ENCODE measurements around the gene LGI4.

- no peak for TF ChIP-seq ZNF70 (CRISPR knock-in tag; IDR thresholded peaks at IDR 0.05)
- no peak for TF ChIP-seq POU6F1 (CRISPR knock-in tag; IDR thresholded peaks at IDR 0.05; ENCODE audit: borderline replicate concordance, low read depth)
- no peak for TF ChIP-seq BACH2 (CRISPR knock-in tag; IDR thresholded peaks at IDR 0.05; ENCODE audit: borderline replicate concordance)
- TF ChIP-seq PATZ1 (CRISPR knock-in tag; IDR thresholded peaks at IDR 0.05; ENCODE audit: borderline replicate concordance), result no peak
- TF ChIP-seq SNAI2 (CRISPR knock-in tag; IDR thresholded peaks at IDR 0.05), result no peak
These were observed 25.3 kb downstream of the LGI4 start for GRCh38 chr19:35109395-35110112.
